GM21825 (cell line): ENCODE results near the gene CALML3.

Source experiments
- ATAC-seq: cut with Tn5 transposase; IDR thresholded peaks from one replicate; pipeline ENCODE4 v1.9.1; 2021; ENCODE audit warnings: mild to moderate bottlenecking, moderate library complexity; ENCODE audit not compliant: unreplicated experiment

Gene CALML3

DNA sequence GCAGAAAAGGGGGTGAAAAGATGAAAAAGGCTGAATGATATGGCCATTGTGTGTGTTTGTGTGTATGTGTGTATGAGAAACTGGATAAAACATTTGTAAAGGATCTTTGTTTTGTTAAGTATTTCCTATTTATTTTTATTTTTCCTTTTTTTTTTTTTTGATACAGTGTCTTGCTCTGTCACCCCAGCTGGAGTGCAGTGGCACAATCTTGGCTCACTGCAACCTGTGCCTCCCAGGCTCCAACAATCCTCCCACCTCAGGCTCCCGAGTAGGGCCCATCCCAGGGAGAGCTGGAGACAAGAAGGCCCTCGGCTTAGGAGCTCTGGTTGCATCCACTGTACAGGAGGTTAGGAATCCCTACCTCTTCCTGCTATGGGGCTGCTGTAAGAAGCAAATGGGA, 18.5 kb upstream of the CALML3 start:
- no peak for ATAC-seq

DNA sequence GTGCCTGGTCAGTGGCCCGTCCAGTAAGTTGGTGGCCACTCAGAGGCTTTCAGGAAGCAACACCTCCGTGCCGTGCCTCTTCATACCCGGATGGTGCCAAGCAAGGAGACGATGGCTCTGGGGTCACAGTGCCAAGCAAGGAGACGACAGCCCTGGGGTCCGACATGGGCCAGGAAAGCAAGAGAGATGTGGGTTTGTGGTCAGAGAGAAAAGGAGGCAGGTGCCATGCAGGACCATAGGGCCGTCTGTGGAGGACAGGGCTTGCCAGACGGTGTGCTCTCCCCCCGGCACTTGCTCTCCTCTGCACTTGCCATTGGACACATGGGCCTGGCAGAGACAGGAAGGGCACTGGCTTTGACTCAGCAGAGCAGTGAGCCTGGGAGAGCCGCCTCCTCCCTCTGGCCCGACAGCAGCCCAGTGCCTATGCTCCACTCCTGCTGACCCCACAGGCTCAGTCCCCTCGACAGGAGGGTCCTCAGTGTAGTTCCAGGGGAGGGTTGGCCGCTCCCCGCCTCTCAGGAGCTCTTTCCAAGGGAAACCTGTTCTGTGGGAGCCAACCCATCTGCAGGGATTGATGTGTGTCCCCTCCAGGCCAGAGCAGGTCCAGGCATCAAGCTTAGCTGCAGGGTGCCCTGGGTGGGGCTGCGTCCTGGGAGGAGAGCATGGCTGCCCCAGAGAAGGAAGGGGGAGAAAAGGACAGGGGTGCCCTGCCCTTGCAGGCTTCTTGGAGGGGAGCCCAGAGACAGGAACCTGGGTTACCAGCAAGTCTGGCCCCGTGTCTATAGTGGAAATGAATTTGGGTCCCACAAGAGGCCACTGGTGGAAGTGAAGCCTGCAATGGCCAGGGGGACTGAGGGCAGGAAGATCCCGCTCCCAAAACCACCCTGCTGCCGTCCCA, 17.8 kb upstream of the CALML3 start:
- ATAC-seq = no peak

DNA sequence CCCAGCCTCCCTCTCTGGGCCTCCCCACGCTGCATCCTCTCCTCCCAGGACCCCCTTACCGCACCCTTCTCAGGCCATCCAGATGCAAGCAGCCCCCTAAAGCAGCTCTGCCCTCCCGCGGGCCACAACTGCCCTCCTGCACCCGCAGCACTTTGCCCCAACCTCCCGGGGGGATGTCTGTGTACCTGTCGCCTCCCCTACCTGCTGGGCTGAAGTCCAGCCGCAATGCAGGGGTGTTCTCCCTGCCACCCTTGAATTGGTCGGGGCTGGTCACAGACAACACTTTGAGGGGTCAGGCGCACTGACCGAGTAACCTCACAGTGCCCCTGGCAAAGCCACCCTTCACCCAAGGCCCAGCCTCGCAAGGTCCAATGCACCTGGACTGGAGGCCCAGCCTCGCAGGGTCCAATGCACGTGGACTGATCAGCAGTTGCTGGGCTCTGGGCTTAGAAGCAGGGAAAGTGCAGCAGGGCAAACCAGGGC, 17.1 kb upstream of the CALML3 start:
- ATAC-seq = no peak

DNA sequence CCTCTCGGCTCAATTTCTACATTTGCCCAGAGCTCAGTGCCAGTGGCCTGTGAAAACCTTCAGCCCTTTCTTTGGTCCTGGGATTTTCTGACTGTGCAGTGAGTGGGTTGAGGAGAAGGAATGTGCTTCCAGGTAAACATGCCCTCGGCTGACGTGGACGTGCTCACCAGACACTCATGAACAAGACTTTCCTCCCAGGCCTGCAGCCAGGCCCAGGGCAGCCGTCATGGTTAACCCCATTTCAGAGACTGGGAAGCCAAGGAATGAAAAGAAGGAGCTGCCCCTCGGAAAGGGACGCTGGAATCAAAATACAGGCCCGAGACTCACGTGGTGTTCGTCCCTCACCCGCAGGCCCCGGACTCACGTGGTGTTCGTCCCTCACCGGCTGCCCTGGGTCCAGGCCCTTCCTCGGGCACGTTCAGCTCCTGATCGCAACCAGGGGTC, 16.6 kb upstream of the CALML3 start:
- ATAC-seq = no peak

DNA sequence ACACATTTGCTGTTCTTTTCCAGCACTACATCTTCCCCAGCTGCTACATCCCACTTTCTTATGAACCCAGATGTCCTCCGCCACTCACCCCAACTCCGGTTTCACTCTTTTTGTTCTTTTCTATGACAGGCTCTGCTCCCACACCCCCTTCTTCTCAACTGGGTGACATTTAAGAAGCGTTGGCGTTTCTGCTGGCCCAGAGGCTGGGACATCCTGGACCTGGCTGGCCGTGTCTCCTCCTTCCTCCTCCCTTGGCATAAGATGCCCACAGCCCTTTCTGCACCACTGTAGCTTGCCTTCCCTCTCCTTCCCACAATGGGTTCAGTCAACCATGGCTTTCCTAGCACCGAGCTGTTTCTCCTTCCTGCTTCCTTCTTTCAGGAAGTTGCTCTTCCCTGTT, 16.0 kb upstream of the CALML3 start:
- no peak for ATAC-seq

DNA sequence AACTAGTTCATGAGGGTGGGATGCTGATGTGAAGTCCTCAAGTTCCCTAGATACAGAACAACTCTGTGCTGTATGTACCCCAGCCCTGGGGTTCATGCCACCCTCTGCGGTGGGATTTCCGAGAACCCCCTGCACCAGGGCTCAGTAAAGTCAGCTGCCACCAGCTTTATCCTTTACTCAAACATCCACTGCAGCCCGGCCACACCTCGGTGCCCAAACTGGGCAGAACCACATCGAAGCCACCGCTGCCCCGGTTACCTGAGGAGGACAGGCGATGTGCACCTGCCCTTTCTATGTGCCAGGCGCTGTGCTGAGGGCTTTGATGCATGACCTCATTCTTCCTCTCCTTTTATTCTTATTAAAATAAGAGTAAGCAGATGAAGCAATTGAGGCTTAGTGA, 15.5 kb upstream of the CALML3 start:
- ATAC-seq = no peak

DNA sequence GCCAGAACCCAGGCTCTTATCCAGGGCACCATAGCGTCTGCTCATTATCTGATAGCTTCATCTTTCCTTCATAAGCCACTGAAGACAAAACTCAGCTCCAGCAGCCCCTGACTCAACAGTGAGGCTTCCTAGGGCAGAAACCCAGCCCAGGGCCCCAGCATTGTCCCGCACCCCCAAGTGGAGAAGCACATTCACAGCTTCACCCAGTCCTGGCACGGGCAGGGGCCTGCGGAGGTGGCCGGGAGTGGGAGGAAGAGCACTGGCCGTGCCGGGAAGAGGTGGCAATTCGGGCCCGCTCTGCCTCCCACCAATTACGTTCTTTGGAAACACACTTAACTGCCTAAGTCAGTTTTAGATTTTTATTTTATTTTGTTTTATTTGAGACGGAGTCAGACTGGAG, 15.1 kb upstream of the CALML3 start:
- no peak for ATAC-seq

DNA sequence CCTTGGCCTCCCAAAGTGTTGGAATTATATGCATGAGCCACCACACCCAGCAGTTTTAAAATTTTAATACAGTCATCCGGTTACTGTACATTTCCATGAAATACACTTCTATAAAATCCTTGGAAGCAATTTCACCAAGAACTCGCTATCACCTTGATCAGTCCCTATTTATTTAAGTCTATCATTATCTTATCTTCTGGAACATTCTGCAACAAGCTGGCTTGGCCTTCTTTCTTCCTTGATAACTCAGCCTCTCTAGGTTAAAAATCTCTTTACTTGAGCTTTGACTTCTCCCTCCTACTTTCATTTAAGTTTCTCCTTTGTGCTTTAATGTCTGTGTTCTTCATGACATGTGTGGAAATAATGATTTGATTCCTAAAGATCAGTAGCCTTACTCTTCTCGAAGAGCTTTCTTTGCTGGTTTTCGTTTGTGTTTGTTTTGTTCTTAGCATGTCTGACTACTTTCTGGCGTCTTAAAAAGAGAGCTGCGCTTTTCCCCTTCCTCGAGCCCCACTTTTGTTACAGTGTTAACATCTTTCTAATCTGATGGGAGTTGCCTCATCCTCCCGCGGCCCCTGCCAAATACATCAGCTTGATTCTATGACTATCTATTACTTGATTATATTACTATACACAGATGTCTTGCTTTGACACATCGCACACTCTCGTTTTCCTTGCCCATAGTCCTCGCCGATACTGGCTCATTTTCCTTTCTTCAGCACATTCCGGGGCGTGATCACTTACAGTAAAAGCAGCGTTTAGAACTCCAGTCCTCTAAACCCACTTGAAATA, 14.3 kb upstream of the CALML3 start:
- no peak for ATAC-seq

DNA sequence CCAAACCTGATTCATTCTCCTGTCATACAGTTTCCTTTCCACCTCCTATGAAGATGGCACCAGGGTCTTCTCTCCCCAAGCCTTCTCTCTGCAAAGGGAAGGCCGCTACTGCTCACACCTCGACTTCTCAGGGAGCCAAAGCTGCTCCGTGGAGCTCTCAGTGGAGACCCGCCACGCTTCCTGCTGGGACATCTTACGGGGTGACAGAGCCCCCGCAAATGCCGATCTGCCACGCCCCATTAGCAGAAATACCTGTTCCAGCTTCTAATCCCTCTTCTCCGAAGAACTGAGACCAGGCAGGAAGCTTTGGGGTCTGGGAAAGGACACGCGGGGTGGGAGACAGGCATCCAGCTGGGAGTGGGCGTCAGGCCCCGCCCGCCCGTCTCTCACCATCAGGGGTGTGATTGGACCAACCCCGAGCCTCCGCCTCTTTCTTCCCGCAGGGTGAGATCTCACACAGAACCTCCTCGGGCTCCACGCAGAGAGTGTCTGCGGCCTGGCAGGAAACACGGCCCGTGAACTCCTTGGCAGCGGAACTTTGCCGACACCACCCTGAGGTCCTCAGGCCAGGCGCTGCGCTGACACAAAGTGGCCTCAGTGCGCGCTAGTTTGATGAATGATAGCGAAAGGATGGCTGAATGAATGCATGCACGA, 13.4 kb upstream of the CALML3 start:
- ATAC-seq = no peak

DNA sequence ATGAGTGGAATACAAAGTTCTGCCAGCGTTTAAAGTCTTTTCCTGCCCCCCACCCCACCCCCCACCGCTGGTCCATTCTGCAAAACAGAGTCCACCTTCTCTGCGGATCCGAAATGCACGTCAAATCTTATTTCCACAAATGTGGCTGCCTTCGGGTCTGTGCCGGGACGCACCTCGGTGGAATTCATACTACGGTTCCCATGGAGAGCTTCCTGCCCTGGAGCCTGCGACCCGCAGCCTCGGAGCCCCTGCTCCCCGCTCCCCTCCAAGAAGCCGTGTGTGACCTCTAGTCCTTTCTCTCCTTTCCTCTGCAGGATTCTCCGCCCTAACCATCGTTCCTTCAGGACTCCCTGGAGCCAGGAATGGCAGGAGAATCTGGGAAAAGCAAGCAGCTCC, 12.9 kb upstream of the CALML3 start:
- no peak for ATAC-seq

DNA sequence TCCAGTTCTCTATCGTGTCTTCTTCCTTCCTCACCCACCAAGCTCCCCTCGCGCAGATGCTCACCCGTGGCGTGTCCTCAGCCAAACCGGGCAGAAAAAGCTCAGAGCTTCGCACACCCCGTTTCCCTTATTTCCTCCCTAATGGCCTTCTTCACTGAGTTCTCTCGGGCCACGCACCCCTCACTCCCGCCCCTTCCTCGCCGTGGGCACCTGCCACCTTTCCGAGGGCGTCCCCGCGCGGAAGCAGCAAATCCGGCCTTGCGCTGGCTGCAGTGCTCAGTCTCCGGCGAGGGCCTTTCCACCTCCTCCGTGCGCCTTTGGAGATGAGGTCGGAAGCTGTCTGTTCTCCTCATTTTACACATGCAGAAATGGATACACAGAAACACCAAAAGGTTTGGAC, 12.4 kb upstream of the CALML3 start:
- no peak for ATAC-seq

DNA sequence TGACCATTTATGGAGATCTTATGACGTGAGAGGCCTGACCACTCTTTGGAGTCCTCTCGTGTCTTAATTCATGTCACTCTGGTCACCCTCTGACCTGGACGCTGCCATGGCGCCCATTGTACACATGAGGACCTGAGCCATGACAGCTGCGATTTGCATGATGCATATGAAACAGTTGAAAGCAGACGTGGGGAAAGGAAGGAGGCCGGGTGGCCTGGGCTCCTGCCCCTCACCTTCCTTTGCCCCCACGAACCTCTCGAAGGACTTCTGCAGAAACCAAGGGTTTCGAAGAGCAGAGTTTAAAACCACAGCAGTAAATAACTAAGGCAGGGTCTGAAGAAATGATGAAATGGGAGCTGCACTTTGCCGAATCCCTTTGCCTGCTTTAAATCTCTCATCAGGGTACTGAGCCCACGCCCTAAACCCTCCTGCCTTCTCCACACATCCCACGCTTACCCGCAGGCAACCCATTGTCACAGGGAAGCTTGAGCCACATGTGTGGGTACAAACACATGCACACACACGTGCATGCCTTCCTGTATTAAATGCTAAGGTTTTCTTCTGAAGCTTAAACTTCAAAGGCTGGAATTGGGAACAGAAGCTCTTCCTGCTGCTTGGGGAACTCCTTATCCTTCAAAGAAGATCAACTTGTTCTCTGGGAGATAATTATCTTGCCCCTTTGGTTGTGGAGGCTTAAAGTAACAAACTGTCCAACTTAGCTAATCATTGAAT, 11.7 kb upstream of the CALML3 start:
- ATAC-seq = no peak

DNA sequence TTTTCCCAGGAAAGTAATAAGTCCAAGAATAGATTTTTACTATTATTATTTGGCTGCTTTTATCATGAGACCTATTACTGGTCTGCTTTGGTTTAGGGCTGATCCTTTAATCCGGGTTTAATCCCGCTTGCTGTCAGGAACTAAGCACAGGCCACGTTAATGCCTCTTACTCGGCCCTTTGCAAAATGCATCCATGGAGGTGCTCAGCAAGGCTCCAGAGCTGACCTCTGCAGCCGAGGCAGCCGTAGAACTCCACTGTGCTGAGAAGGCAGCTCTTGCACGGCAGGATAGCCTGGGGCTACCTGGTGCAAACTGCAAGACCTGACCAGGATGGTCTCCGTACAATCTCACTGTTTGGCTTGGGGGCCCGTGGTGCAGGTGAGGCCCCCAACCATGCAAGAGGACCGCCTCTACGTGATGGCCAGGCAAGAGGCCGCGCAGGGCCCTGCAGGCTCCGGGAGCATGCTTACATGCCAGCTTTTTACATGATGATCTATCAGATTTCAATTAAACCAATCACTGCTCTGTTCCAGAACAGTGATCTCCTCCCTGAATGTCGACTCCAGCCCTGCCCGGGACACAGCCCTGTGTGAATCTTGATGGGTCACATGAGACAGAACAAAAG, 10.4 kb upstream of the CALML3 start:
- ATAC-seq = no peak

DNA sequence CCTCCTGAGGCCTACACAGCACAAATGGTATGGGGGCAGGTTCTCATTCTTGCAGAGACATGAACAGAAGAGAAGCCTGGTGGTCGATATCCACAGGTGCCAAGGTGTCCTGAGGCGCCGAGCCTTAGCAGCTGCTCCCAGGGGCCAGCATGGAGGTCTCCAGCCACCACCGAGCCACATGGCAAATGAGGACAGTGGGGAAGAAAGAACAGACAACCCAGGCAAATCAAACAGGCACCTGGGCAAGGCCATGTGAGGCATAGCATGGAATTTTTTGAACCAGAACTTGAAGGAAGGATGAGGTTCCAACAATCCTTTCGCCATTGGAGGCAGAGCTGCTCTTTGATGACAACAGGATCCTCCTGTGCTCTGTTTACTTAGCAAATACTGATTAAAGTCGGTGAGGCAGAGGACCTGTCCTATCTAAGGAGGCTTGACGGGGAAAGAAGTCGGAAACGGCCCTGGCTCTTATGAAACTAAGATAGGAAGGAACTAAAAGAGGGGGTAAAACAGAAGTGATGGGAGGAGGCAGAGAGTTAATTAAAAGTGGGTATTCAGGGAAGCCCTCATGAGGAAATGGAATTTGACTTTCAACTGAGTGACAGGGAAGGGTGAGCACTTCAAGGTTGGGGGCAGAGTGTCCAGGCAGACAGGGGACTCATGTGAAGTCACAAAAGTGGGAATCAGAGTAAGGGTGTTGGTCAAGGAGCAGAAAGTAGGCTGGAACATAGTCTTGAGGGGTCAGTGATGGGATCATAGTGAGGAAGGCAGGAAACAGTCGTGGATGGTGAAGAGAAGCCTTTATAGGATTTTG, 8.6 kb upstream of the CALML3 start:
- ATAC-seq = no peak

DNA sequence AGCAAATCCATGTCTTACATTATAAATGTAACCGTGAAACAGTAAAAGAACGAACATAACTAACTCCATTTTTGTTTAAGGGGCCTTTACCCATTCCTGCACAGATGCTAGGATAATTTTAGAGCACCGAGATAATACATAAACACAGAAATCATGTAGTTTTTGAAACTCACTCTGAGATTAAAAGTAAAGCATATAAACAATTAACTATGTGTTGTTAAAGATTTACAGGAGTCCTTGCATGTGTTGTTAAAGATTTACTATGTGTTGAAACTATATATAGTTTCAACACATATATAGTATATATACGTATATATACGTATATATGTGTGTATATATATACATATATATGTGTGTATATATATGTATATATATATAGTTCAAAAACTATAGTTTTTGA, 7.2 kb upstream of the CALML3 start:
- ATAC-seq = no peak

DNA sequence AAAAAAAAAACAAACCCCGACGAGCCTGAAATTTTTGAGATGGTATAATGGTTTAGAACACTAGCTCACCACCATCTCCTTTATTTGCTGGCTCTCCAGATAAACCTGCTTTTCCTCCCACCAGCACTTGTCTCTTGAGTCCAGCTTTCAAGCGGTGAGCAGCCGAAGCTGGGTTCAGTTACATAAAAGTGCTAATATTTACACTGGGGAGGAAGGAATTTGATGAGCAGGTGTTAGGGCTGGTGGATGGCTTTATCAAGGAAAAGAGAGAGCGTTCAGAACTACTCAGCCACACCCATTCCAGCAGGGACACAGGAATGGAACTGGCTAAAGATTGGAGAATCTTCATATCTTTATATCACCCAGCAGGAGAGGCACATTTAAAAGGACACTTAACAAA, 6.6 kb upstream of the CALML3 start:
- no peak for ATAC-seq

DNA sequence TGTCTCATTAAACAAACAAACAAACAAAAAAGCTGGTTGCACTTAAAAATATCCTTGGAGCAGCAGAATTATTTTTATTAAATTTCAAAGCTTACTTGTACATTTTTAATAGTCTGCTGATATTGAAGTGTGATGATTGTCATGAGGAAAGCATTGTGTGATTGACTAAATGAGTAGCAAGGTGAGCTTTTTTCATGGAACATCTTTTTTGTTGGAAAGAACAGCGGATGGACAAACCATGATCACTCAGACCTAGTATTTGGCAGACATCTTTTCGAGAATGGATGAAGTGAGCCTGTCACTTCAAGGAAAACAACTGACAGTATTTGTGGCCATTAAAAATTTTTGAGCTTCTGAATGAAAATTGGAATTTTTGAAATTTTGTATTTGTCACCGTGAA, 5.7 kb upstream of the CALML3 start:
- no peak for ATAC-seq

DNA sequence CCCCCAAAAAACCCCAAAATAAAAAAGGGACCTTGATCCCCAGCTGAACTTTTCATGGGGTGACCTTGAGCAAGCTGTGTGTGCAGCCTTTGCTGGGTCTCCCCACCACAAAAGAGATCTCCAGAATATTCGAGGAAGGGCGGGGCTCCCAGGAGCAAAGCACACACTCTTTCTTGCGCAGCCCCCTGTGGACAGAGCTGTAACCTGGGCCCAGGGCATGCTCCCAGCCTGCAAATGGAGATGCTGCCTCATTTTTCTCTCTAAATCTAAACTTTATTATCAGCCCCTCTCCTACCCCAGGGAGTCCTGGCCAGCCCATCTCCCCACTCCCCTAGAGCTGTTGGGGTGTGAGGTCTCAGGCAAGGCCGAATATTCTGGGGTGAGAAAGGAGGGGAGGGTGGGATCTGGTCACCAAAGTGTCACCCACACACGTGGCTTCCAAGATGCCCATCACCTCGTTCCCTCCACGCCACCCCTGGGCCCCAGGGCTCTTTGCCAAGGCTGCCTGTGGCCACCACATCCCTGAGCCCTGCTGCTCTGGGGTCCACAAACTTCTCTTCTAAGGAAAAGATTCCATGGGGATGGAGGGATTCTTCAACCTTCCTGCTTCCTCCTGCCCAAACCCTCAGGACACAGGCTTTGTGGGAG, 1.7 kb upstream of the CALML3 start:
- no peak for ATAC-seq
